ENCODE results near the gene ZNF385D.
"Not testable (repeated sequence)": the region's sequence is repeated elsewhere in the genome, so short reads cannot be mapped to it uniquely, and the experiment has no call there.

ZNF385D gene

GRCh38 chr3:21378036-21378435 is 373.0 kb downstream of the ZNF385D start:
- H3K14ac ChIP-seq (ENCODE audit: low read length); H2BK12ac ChIP-seq (ENCODE audit: low read length); H3K79me2 ChIP-seq (ENCODE audit: control insufficient read depth, insufficient read depth, low read length, poor library complexity); H3K4me2 ChIP-seq (ENCODE audit: low read length); H4K91ac ChIP-seq (ENCODE audit: low read depth, low read length); H2AFZ ChIP-seq (ENCODE audit: insufficient read depth, low read length, poor library complexity); H2AK5ac ChIP-seq (ENCODE audit: low read length); H3K4ac ChIP-seq (ENCODE audit: low read depth, low read length); H3K18ac ChIP-seq (ENCODE audit: low read length); H3K79me1 ChIP-seq (ENCODE audit: low read length); H2BK5ac ChIP-seq (ENCODE audit: low read depth, low read length, poor library complexity); H3K27me3 ChIP-seq (ENCODE audit: insufficient read depth, low read length); H3K4me1 ChIP-seq (ENCODE audit: control insufficient read depth in 1 of 2, insufficient read depth in 2 of 2, low read length in 2 of 2); H3K27ac ChIP-seq (ENCODE audit: low read depth, low read length); H2BK120ac ChIP-seq (ENCODE audit: insufficient read depth, low read length, poor library complexity); H3K4me3 ChIP-seq (ENCODE audit: low read depth, low read length); H4K12ac ChIP-seq (ENCODE audit: low read depth, low read length); H3K9me3 ChIP-seq (ENCODE audit: insufficient read depth, low read depth, low read length); H3K23ac ChIP-seq (ENCODE audit: low read length); H3K36me3 ChIP-seq (ENCODE audit: control insufficient read depth in 1 of 2, insufficient read depth in 2 of 2, low read length in 2 of 2); H4K8ac ChIP-seq (ENCODE audit: low read depth, low read length); H3K9ac ChIP-seq (ENCODE audit: low read length); DNase-seq: not testable (repeated sequence)
- no CpG with 5 or more reads among the region's 5 CpGs for WGBS (ENCODE audit: extremely low coverage, insufficient coverage, insufficient read length)

- no peak overlapping the region for H3K23ac ChIP-seq (ENCODE audit: low read length)
- H3K14ac ChIP-seq (ENCODE audit: low read length): no peak overlapping the region
- H3K79me2 ChIP-seq (ENCODE audit: control insufficient read depth, insufficient read depth, low read length, poor library complexity): no peaks in the 10 kb centered on the region
- H3K4me2 ChIP-seq (ENCODE audit: low read length): no peak overlapping the region
- DNase-seq: no peak
- H2AFZ ChIP-seq (ENCODE audit: insufficient read depth, low read length, poor library complexity): no peak overlapping the region
- no peak overlapping the region for H2BK120ac ChIP-seq (ENCODE audit: insufficient read depth, low read length, poor library complexity)
- no peaks in the 10 kb centered on the region for H3K4me1 ChIP-seq (ENCODE audit: control insufficient read depth in 1 of 2, insufficient read depth in 2 of 2, low read length in 2 of 2)
- H2BK12ac ChIP-seq (ENCODE audit: low read length): no peak overlapping the region
- H3K4me3 ChIP-seq (ENCODE audit: low read depth, low read length): no peak overlapping the region
- H4K12ac ChIP-seq (ENCODE audit: low read depth, low read length): no peak overlapping the region
- H3K4ac ChIP-seq (ENCODE audit: low read depth, low read length): no peak overlapping the region
- no peaks in the 10 kb centered on the region for H3K27me3 ChIP-seq (ENCODE audit: insufficient read depth, low read length)
- H3K9ac ChIP-seq (ENCODE audit: low read length): no peak overlapping the region
- H3K9me3 ChIP-seq (ENCODE audit: insufficient read depth, low read depth, low read length): no peaks in the 10 kb centered on the region
- no peak overlapping the region for H3K27ac ChIP-seq (ENCODE audit: low read depth, low read length)
- H3K36me3 ChIP-seq (ENCODE audit: control insufficient read depth in 1 of 2, insufficient read depth in 2 of 2, low read length in 2 of 2): no peaks in the 10 kb centered on the region
- no peak overlapping the region for H2BK5ac ChIP-seq (ENCODE audit: low read depth, low read length, poor library complexity)
- H4K8ac ChIP-seq (ENCODE audit: low read depth, low read length): no peak overlapping the region
- H2AK5ac ChIP-seq (ENCODE audit: low read length): no peak overlapping the region
- H3K18ac ChIP-seq (ENCODE audit: low read length): no peak overlapping the region
- peaks cover 2% of the 10 kb centered on the region for H3K79me1 ChIP-seq (ENCODE audit: low read length)
- H4K91ac ChIP-seq (ENCODE audit: low read depth, low read length): no peak overlapping the region
Observed at GRCh38 chr3:21377071-21377769, 373.8 kb downstream of the ZNF385D start.

- no peak overlapping the region for H3K4me3 ChIP-seq (ENCODE audit: low read depth, low read length)
- no peaks in the 10 kb centered on the region for H3K9me3 ChIP-seq (ENCODE audit: insufficient read depth, low read depth, low read length)
- no peak overlapping the region for H4K91ac ChIP-seq (ENCODE audit: low read depth, low read length)
- peaks cover 2% of the 10 kb centered on the region for H3K79me1 ChIP-seq (ENCODE audit: low read length)
- no peak overlapping the region for H3K14ac ChIP-seq (ENCODE audit: low read length)
- DNase-seq: no peak
- H3K27me3 ChIP-seq (ENCODE audit: insufficient read depth, low read length): no peaks in the 10 kb centered on the region
- no peak overlapping the region for H4K12ac ChIP-seq (ENCODE audit: low read depth, low read length)
- peak overlapping the region; percentile 95 for H3K27ac ChIP-seq (ENCODE audit: low read depth, low read length)
- H2BK5ac ChIP-seq (ENCODE audit: low read depth, low read length, poor library complexity): no peak overlapping the region
- H2AK5ac ChIP-seq (ENCODE audit: low read length): no peak overlapping the region
- H3K9ac ChIP-seq (ENCODE audit: low read length): no peak overlapping the region
- WGBS (ENCODE audit: extremely low coverage, insufficient coverage, insufficient read length): no CpG with 5 or more reads among the region's 5 CpGs
- no peaks in the 10 kb centered on the region for H3K36me3 ChIP-seq (ENCODE audit: control insufficient read depth in 1 of 2, insufficient read depth in 2 of 2, low read length in 2 of 2)
- H3K4me1 ChIP-seq (ENCODE audit: control insufficient read depth in 1 of 2, insufficient read depth in 2 of 2, low read length in 2 of 2): no peaks in the 10 kb centered on the region
- no peak overlapping the region for H3K23ac ChIP-seq (ENCODE audit: low read length)
- H3K4me2 ChIP-seq (ENCODE audit: low read length): no peak overlapping the region
- H3K79me2 ChIP-seq (ENCODE audit: control insufficient read depth, insufficient read depth, low read length, poor library complexity): no peaks in the 10 kb centered on the region
- no peak overlapping the region for H3K18ac ChIP-seq (ENCODE audit: low read length)
- no peak overlapping the region for H3K4ac ChIP-seq (ENCODE audit: low read depth, low read length)
- H2BK120ac ChIP-seq (ENCODE audit: insufficient read depth, low read length, poor library complexity): no peak overlapping the region
- H2BK12ac ChIP-seq (ENCODE audit: low read length): no peak overlapping the region
- no peak overlapping the region for H2AFZ ChIP-seq (ENCODE audit: insufficient read depth, low read length, poor library complexity)
- H4K8ac ChIP-seq (ENCODE audit: low read depth, low read length): no peak overlapping the region
Observed at GRCh38 chr3:21372316-21372715, 378.7 kb downstream of the ZNF385D start.
